T-helper 9 cell (primary cell): ENCODE data around the gene TTLL5.

Source experiments
- DNase-seq: peaks from one replicate; pipeline ENCODE4 v3.0.0-alpha.2; 2020

TTLL5 gene

DNA sequence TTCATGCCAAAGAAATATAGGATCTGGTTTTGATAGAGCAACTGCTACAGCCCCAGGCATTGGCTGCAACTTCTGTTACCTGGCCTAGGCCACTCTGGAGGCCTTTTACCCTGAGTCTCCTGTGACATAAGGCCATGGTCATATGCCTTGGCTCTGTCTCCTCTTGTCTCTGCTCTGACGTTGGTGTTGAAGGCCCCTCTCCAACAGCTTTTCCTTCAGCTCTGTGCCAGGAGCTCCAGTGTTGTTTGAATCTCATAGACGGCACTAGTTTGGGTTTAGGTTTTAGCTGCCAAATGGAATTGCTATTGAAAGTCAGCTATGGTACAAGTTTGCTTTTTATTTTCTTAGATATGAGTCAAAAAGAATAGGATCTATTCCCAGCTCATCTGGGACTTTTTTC is 41.1 kb downstream of the TTLL5 start:
- no peak for DNase-seq

DNA sequence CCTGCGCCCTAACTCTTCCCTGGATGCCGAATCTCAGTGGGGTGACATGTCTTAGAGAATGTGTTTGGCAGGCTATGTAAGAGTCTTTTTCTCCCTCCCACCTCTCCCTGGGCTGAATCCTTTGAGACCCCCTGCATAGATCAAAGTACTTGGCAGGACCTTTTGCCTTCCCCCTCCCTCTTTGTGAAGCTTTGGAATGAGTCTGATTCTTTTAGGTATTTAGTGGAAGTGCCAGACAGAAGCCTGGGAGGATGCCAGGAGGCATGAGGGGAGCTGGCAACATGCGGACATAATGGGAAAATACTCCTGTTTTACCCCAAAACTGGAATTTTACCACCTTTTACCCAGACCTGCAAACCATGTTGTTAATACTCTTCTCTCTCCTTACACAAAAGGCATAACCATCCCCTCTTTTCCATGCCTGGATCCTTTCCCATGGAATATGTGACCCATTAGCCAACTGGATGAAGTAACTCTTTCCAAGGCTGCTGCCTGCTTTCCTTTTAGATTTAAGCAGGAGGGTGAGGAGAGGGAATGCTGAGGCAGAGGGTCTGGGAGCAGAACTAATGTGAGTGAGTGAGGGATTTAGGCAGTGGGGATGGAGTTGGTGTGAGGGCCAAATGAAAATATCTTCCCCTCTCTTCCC is 41.7 kb downstream of the TTLL5 start:
- no peak for DNase-seq

DNA sequence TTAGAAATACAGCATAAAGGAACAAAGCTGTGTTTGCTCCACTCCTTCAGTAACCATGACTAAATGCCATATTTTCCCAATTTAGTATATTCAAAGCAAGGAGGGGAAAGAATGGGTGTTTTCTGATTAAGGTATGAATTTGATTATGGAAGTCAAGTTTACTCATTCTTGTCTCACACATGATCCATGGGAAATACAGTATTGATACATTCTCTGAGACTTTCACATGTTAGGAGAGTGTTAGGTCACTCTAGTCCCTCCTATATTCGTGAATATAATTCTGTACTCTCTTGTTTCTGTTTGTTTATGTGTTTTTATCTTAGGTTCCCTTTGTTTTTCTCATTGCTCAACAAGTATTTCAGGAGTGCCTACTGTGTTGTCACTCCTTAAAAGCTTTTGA is 42.4 kb downstream of the TTLL5 start:
- no peak for DNase-seq

DNA sequence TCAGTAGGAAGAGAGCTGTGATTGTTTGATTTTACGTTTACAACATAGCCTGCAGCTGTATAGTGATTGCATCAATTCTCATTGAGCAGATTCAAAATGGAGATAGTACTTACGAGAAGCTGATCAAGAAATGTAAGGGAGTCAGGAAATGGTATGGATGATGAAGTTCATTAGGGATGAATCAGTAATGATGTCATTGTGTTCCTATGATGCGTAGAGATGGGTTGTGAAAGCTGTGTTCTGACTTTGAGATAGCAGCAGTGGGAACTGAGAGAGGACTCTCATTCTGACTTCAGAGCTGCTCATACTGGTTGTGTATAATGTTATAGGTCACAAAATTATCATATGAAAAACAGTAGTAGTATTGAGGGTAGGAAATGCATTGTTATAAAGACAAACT is 44.0 kb downstream of the TTLL5 start:
- DNase-seq = no peak

DNA sequence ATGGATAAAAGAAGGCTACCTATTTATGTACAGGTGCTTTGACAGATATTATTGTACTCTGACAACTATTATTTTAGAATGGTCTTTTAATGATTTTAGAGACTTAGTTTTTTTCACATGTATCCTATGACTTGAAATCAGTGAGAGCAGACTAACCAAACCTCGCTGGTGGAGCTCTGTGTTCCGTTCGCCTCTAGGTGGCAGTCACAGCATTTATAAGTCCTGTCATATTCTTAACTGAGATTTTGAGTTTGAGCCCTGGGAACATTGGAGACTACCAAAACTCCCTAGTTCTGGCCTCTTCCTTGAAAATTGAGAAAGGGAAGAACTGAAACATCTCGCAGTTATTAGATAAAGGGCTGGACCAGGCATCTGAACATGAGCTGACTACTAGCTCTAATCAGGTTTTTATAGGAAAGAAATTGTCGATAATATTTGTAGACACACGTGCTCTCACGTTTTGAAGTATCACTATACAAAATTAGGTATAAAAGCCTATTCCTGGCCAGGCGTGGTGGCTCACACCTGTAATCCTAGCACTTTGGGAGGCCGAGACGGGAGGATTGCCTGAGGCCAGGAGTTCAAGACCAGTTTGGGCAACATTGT is 48.3 kb downstream of the TTLL5 start:
- peak; percentile 45 for DNase-seq

DNA sequence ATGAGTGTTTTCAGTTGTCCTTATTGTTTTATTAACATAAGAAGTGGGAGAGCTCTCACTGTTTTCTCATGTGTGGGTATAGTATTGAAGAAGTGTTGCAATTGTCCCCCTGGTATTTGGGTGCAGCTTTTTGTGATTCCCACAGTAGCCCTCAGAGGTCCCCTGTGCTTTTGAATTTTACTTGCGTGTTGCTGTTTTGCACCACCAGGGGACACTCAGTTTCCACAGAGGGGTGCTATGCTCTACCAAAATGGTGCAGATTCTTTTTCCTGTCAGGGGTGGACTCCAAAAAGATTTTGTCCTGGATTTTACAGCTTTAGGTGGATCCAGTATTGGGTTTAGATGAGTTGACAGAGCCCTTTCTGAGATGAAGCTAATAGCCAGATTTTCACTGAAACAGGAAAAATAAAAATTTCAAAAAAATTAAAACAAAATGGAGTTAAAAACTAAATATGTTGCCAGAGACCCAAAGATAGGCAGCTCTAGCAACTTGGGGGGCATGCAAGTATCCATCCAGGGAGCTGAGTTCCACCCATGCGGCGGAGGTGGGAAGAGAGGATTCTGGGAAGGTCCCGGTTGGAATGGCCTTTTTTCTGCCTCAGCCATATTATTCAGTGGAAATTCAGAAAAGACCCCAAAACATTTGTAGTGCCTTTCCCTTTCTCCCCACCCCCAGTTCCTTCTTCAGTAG is 50.2 kb downstream of the TTLL5 start:
- no peak for DNase-seq

DNA sequence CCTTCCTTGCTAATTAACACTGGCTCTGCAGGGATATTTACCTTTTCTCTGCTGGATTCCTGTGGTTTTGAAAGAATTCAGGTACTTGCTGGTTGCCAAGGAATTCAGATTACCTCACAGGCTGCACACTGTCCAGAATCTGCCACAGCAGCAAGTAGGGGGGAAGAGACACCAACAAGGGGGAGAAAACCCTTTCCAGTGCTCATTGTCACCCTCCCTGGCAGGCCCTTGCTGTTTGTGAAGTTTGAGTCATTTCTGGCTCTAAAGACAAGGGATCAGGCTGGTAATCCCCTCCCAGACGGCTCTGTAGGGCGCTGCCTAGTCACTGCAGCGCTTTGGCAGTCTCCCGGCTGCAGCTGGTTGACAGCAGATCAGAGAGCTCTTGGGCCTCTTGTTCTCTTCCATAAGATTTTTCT is 50.8 kb downstream of the TTLL5 start:
- no peak for DNase-seq

DNA sequence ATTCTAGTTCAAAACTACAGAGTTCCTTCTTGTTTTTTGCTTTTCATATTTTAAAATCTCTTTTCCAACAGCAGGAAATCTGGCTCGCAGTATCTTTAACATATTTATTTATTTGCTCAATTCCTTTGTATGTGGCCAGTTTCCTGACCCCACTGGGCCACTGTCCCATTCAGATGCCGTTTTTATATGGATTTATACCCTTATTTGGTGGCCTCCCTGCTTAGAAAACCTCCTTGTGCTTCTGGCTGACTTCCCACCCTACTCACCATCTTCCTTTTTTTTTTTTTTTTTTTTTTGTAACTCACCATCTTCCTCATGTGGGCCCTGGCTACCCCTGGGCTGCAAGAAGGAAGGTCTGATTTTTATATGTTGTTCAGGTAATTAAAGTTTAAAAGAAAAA is 53.9 kb downstream of the TTLL5 start:
- no peak for DNase-seq

DNA sequence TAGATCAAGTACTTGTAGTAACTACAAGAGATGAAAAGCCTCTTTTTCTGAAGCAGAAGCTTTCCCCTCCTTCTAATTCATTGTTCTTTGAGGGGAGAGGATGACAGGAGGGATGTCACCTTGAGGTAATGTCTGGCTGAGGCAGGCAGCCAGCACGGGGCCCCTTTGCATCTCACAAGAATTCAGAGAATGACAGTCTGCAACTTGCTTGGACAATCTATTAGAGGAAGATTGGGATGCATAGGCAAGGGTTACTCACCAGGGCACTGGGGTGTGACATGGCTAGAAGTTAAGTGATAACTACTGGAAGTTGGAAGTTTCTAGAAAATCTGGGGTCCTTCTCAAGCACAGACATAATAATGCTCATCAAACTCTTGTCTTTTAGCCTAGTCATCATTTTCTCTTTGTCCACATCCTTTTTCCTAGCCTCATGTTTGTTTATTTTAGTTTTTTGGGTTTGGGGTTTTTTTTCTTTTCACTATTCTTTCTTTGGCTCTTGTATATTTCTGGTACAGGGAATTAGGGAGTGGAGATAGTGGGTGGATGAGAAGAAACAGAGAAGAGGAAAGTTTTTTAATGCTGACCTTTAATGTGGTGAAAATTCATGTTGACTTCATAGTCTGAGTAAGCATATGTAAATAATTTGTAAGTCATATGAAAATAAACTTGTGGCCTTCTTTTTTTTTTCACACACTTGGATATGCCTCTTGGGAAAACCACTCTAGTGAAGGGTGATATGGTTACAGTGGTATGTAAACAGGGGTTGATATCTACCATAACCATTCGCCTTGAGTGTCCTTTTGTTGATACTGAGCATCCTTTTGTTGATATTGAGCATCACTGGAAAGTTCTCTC is 55.1 kb downstream of the TTLL5 start:
- no peak for DNase-seq

DNA sequence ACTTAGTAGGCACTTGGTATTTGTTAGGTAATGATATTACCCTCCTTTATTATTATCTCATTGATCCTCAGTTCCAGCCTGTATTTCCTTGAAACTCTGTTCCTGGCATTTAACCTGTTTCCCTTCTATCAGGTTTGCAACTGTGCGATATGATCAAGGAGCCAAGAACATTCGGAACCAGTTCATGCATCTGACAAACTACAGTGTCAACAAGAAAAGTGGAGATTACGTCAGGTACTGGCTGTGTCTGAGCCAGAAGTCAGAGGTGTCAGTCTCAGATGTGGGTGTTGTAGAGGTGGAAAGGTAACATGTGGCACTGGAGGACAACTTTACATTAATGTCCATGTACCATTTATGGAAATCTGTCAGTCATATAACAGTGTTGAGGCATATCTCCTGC is 56.7 kb downstream of the TTLL5 start:
- DNase-seq = no peak

DNA sequence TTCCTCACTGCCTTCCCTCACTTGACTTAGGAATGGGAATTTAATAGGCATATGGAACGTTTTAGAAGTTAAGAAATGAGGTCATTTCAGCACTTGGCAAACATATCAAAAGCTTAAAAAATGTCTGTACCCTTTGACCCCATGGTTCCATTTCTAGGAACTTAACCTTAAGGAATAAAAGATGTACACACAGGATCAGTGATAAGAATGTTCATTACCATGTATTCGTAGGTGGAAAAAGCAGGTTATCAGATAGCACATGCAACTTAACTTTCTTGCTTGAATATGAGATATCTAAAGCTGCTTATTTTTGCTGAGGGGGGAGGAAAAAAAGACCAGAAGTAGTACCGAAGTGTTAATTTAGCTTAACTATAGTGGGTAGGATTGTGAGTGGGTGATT is 57.2 kb downstream of the TTLL5 start:
- DNase-seq = no peak

DNA sequence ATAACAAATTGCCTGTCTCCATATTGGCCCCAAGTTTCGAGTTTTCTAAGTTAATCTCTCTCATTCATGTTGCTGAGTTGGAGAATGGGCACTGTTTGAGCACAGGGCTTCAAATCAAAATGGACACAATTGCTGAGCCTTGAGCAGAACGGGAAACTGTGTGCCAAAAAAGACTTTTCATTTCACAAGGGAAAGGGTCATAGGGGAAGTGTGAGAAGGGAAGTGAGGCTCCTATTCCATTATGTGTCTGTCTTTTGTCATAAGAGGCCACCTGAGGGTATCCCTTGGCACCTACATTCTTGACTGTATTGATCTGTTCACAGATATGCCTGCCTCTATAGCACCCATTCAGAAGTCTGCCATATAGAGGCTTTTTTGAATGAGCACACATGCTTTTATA is 59.1 kb downstream of the TTLL5 start:
- no peak for DNase-seq

DNA sequence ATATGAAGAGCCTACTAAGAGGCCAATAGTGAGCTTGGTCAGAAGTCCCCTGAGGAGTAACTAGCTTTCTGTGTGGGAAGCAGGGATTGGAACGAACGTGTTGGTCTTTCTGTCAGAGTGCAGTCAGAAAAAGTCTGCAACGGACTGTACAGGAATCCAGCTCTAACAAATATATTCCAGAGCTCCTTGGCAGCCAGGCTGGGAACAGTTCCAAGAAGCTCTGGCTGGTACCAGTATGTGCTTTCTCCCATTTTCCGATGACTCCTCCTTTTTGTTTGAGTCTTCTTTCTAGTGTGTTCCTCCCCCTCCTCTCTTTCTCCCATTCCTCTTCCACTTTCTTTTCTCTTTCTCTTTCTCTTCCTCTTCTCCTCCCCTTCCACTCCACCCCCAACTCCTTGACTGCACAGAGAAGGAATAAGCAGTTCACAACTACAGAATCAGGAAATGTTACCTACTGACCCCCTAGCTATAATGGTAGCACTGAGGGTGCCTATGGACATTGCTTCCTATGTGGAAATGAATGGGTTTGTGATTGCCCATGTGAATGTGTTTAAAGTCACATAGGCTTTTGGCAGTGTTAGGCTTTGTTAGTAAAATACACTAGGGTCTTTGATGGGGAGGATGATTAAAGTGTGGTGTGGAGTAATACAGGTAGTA is 59.9 kb downstream of the TTLL5 start:
- no peak for DNase-seq

DNA sequence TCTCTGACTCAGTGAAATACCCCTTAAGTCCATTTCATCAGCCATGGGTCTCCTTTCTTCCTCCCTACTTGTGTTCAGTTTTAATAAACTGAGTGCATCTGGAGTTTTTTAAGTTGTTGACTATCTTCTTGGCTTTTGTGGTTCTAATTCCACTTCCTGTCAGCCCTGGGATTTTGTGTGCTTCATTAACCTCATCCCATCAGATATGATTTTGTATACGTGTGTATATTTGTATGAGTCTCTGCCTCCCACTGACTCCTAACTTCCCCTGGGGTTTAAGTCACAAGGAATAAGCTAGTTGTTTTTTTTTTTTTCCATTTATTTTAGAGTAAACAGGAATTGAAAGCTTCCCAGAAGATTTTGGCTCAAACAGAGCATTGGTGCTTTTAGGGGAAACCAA is 62.7 kb downstream of the TTLL5 start:
- DNase-seq = no peak

DNA sequence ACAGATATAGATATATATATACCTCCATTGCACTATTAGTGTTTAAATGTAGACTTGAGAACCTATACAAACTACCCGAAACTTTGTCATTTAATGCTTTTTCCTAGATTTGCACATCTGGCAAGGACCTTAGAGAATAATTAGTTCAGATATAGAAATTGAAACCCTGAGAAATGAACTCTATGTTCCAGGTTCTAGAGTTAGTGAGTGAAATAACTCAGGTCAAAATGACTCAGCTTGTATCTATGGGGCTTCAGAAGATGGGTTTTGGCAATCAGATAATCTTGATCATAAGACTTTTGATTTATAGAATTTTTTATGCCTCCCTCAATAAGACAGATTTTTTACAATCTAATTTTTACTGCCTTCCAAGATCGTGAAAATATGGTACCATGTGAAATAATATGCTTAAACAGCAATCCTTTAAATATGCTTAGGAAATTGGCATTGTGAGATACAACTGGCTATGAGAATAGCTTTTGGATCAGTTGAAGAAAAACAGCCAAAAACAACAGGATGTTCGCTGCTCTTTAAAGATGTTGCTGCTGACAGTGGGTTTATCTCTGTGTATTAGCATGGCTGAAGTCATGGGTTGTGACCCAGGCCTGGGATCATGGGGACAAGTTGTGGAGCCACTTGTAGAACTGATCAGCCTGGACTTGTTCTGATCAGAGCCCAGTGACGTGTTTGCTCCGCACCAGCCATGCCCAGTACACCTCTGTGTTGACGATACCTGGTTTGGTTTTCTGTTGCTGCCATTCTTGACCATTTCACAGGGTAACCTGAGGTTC is 63.6 kb downstream of the TTLL5 start:
- DNase-seq = no peak

DNA sequence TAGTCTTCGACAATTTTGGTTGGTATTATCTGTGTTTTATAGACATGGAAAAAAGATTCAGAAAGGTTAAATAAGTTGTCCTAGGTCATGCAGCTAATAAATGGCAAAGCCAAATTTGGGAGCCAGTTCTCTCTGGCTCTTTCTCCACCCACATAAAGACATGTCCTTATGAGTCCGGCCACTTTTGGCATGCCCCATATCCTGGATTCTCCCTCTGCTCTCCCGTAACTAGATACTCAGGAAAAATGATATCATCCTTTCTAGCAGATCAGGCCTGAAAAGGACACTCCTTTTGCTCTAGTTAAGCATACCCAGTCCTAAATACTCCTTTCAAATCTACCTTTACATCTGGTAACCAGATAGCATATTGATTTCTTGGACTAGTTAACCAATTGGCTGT is 64.4 kb downstream of the TTLL5 start:
- no peak for DNase-seq

DNA sequence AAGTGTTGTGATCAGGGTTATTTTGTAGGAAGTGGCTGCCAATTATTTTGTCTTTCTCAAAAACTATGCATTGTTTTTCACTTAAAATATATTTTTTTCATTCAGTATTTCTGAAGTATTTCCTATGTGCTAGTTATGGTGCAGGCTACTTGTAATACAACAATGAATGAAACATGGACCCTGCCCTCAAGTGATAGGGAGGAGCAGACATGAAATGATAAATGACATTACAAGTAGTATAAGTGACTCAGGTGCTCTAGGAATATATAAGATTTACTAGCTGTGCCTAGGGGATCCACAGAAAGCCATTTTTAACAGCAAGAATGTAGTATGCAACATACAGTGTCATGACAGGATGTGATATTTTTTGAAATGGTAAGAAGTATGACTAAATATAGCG is 65.3 kb downstream of the TTLL5 start:
- DNase-seq = no peak

DNA sequence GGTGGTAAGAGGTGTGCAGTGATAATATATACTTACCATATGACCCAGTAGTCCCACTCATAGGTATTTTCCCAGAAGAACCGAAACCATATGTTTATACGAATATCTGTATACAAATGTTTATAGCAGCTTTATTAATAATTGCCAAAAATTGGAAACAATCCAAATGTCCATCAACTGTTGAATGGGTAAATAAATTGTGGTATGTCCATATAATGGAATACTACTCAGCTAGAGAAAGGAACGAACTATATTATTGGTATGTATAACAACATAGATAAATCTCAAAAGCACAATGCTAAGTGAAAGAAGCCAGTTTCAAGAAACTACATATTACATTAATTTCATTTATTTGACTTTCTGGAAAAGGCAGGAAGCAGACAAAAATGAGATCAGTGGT is 66.1 kb downstream of the TTLL5 start:
- DNase-seq = no peak

DNA sequence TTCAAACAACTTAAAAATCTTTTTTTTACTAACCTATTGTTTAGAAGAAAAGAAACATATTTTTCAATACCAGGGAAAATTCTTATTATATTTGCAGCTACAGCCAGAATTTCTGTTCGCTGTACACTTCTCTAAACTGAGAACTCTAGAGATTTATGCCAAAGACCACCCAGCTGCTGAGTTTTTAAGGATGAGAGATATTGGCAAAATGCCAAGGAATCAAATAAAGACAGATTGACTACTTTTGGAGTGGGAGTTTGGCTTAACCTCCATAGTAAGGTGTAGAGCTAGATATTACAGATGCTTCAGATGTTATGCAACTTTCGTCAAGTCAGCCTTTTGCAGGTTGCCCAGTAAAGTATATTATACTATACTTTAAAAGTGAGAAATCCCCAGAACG is 71.8 kb downstream of the TTLL5 start:
- no peak for DNase-seq

DNA sequence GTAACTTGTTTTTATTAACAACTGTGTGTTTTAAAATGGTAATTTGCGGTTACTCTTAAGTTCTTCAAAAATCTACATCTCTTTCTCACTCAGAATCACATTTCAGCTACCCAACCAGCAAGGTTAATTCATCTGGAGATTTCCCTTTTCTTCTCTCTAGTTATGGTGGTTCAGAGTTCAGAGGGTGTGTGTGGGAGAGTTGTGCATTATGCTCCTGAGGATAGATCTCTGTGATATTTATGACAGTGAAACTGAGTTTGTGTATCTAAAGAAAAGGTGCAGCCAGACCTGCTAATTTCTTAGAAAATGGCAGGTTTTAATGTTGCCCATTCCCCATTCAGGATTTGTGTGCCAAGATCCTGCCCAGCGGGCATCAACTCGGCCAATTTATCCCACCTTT is 73.8 kb downstream of the TTLL5 start:
- no peak for DNase-seq

DNA sequence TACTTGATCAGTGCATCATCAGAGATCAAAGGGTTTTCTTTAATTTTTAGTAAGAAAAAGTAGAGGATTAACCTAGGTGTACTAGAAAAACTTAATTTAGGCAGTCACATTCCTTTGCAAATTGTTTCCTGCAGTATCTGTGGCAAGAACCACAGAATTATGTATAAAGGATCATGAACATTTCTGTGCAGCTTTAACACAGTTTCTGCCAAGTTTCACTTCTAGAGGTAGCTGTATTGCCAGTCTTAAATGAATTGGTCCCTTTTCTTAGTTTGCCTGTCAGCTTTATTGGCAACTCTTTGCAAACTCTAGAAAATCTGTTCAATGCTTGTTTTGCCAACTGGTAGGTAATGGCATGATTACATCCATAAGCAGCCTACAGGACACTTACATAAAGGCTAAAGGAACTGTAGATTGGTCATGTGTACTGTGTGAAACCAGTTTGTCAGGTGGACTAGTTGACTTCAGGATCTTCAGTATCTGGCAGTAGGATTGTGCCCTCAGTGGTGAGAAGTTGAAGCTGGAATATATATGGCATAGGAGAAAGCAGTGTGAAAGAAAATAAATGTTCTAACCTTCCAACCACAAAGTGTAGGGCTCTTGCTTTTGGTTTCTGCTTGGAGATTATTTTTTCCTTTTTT is 75.9 kb downstream of the TTLL5 start:
- no peak for DNase-seq

DNA sequence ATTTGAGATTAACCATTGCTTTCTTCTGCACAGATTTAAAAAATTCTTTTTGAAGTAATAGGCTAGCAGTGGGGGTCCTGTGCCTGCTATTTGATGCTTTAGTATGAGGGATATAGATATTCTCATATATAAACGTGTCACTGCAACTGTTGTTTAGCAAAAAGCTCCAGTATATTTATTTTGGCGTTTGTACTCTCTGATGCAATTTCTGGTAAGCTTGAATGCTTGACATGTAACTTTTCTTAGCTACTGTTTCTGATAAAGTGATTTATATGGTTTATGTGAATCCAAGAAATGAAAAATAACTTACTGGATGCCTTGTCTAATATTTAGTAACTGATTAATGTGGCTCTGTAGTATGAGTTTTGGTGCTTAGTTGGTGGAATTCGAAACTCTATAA is 77.1 kb downstream of the TTLL5 start:
- DNase-seq = no peak
